Heart left ventricle (tissue), 16 donors: Measurements from ENCODE around the gene NDRG3. TPM values are rescaled to one million over a fixed set of nuclear protein-coding genes. Genes with fewer than 3 reads are reported as not detected.
A peak's percentile ranks its signal among the peaks of the same experiment; 100 is the strongest.

Source experiments
- ATAC-seq, 4 donors: fragments of 200-7000 bp; cut with Tn5 transposase; one replicate each; pipeline ENCODE4 v1.9.1; 2020 to 2022; ENCODE audit warnings: moderate library complexity in 4 of 4, mild to moderate bottlenecking in 3 of 4, moderate number of reproducible peaks in 1 of 4
- DNase-seq, 5 donors: peaks; one replicate each; pipeline ENCODE4 v3.0.0-alpha.2; 2020
- H3K27ac ChIP-seq, 12 donors: fragments of 200-600 bp; sonication (generic) in 4 of 12; one replicate each; pipeline versions ENCODE4 v1.5.0 to v1.8.0; 2016 to 2022; ENCODE audit warnings: mild to moderate bottlenecking in 2 of 12
- H3K27me3 ChIP-seq, 9 donors: fragments of 200-600 bp; sonication (generic) in 2 of 9; one replicate each; pipeline versions ENCODE4 v1.5.1 to v1.8.0; 2016 to 2022; ENCODE audit warnings: mild to moderate bottlenecking in 3 of 9
- H3K36me3 ChIP-seq, 9 donors: fragments of 200-600 bp; sonication (generic) in 2 of 9; one replicate each; pipeline versions ENCODE4 v1.5.0 to v1.8.0; 2018 to 2022; ENCODE audit warnings: mild to moderate bottlenecking in 2 of 9
- H3K4me1 ChIP-seq, 12 donors: fragments of 200-600 bp; sonication (generic) in 4 of 12; one replicate each; pipeline versions ENCODE4 v1.5.0 to v1.8.0; 2016 to 2022; ENCODE audit warnings: mild to moderate bottlenecking in 3 of 12
- H3K4me3 ChIP-seq, 12 donors: fragments of 200-600 bp; sonication (generic) in 4 of 12; one replicate each; pipeline versions ENCODE4 v1.5.0 to v1.8.0; 2017 to 2022; ENCODE audit warnings: mild to moderate bottlenecking in 9 of 12, moderate library complexity in 4 of 12
- H3K9me3 ChIP-seq, 12 donors: fragments of 200-600 bp; sonication (generic) in 4 of 12; one replicate each; pipeline versions ENCODE4 v1.5.0 to v1.8.0; 2016 to 2022; ENCODE audit warnings: mild to moderate bottlenecking in 1 of 12
- CTCF ChIP-seq, 12 donors: fragments of 200-600 bp; sonication (generic) in 4 of 12; IDR thresholded peaks; one replicate each; pipeline versions ENCODE4 v1.5.0 to v1.8.0; 2018 to 2022; ENCODE audit warnings: antibody characterized with exemption in 12 of 12, mild to moderate bottlenecking in 5 of 12
- POLR2A ChIP-seq, 2 donors: fragments of 450-650 bp; IDR thresholded peaks; one replicate each; pipeline ENCODE4 v1.6.1; 2017; ENCODE audit warnings: antibody characterized with exemption in 2 of 2, mild to moderate bottlenecking in 2 of 2, moderate library complexity in 2 of 2
- WGBS, 4 donors: extraction: QIAGEN DNeasy Blood & Tissue Kit in 2 of 4; methylation state at CpG; one replicate each; pipeline versions ENCODE4 v1.1.5 to v1.1.7; 2013 to 2018; 5-methylcytosine and 5-hydroxymethylcytosine counted together
- intact Hi-C, 10 donors: fragments of 100-400 bp; cut with DNase I; formaldehyde crosslinking; loops; one replicate each; pipeline versions ENCODE4 v1.11.1 to v1.14.2; 2022
- polyA plus RNA-seq, 2 donors: library from polyadenylated mRNA; stranded (reverse); fragments of 200-250 nt; gene quantifications; one replicate each; pipeline ENCODE4 v1.2.3, GENCODE V29; 2013
- total RNA-seq, 9 donors: library from RNA; depleted of rRNA in 2 of 9; stranded (reverse); fragments of >200 nt in 2 of 9; fragmentation: NEBNext Ultra II Directional in 3 of 9; extraction: Animal tissue kit (Norgen Biotek cat#: 25700) in 3 of 9; gene quantifications; one replicate each; pipeline versions ENCODE4 v1.1.0 to v1.2.4, GENCODE V29; 2016 to 2023
- donor health status: ischemic (EF 13 %, LVEDD 7.1; RV severe dilation, severe dysfunction).
- donor health status: healthy with polysubstance abuse.
- donor health status: DM: no; HTN: yes; CAD: no.
- donor health status: DM: no; HTN: no; CAD: no.
- donor health status: ischemic (EF 25% LVEDD 6.9; RV normal size, moderate dysfunction).
- donor health status: ischemic (EF 25% LVEDD 5.7; RV mildly dilated, moderate dysfunction).
- donor health status: healthy.
- donor health status: DM: yes; HTN: yes; CAD: no.
- donor health status: ischemic (EF 35%, LVEDD 5.7; RV mildly dilated, moderate dysfunction).
- donor health status: nonischemic (EF 11% LVEDD 7.7; RV severe dilation, severe dysfunction).
- donor health status: DM: yes; HTN: yes; CAD: no.
- donor health status: PGD.
- donor health status: ischemic (EF 29% LVEDD 5.4; RV normal size, mild dysfunction).
- donor health status: nonischemic (EF 23%, LVEDD 6.1; RV moderate dilation, normal function).

The NDRG3 gene
- total and polyA plus RNA-seq, 11 donors, result 17.3 to 34.8 (median 29.9) TPM

- Histone ChIP-seq H3K36me3 (peaks cover 4 to 98% (median 75%) of the 10 kb centered on the region in 9 donors), H3K4me1 (peaks cover 0 to 17% (median 2%) of the 10 kb centered on the region in 12 donors), H3K9me3 (no peaks in the 10 kb centered on the region), H3K27ac (no peak overlapping the region), H3K27me3 (no peaks in the 10 kb centered on the region), H3K4me3 (no peak overlapping the region)
- WGBS, 4 donors, result 77 to 82% (median 79%) methylated on average over 3 of the region's 3 CpGs
- TF ChIP-seq POLR2A (IDR thresholded peaks at IDR 0.05) (no peak), CTCF (IDR thresholded peaks at IDR 0.05) (peak in 11 of 12 donors; percentile 7 to 59 (median 44))
- ATAC-seq (peak; percentile 37 to 72 (median 66)), DNase-seq (peak in 4 of 5 donors; percentile 41 to 66 (median 65))
- intact Hi-C loops, result loop anchor here in 7 of 10 donors (2.0 to 10.0 kb wide), 5 partner anchors 35 to 95 kb away; a partner anchor contains a TSS
Measured at GRCh38 chr20:36792422-36792821, 46.5 kb upstream of the NDRG3 start.

- DNase-seq, result no peak
- intact Hi-C loops, result loop anchor here in 7 of 10 donors (2.0 to 10.0 kb wide), 5 partner anchors 35 to 95 kb away; a partner anchor contains a TSS
- no peak for ATAC-seq
- TF ChIP-seq CTCF (IDR thresholded peaks at IDR 0.05), result no peak
- no peak for TF ChIP-seq POLR2A (IDR thresholded peaks at IDR 0.05)
- Histone ChIP-seq H3K4me3 (no peak overlapping the region), H3K27me3 (no peaks in the 10 kb centered on the region), H3K4me1 (peaks cover 0 to 17% (median 2%) of the 10 kb centered on the region in 12 donors), H3K9me3 (no peaks in the 10 kb centered on the region), H3K27ac (no peak overlapping the region), H3K36me3 (peaks cover 3 to 98% (median 75%) of the 10 kb centered on the region in 9 donors)
- WGBS, 4 donors, result 93 to 95% (median 94%) methylated on average over 5 of the region's 5 CpGs
Measured at GRCh38 chr20:36791862-36792261, 46.0 kb upstream of the NDRG3 start.

GRCh38 chr20:36786663-36787062, 40.8 kb upstream of the NDRG3 start:
- no peaks in the 10 kb centered on the region for H3K27me3 ChIP-seq
- intact Hi-C loops, result no loop called here
- no peaks in the 10 kb centered on the region for H3K9me3 ChIP-seq
- no peak overlapping the region for H3K4me3 ChIP-seq
- peaks cover 0 to 21% (median 6%) of the 10 kb centered on the region in 12 donors for H3K4me1 ChIP-seq
- TF ChIP-seq POLR2A (IDR thresholded peaks at IDR 0.05), result no peak
- no peak for TF ChIP-seq CTCF (IDR thresholded peaks at IDR 0.05)
- DNase-seq (no peak), ATAC-seq (no peak)
- H3K36me3 ChIP-seq, result peaks cover 0 to 90% (median 64%) of the 10 kb centered on the region in 9 donors
- no peak overlapping the region for H3K27ac ChIP-seq
- 80 to 94% (median 88%) methylated on average over 5 of the region's 5 CpGs for WGBS, 4 donors

- no peak overlapping the region for H3K4me3 ChIP-seq
- no peaks in the 10 kb centered on the region for H3K27me3 ChIP-seq
- intact Hi-C loops, result no loop called here
- TF ChIP-seq CTCF (IDR thresholded peaks at IDR 0.05) (no peak), POLR2A (IDR thresholded peaks at IDR 0.05) (no peak)
- peaks cover 0 to 86% (median 60%) of the 10 kb centered on the region in 9 donors for H3K36me3 ChIP-seq
- ATAC-seq (no peak), DNase-seq (no peak)
- peaks cover 0 to 21% (median 6%) of the 10 kb centered on the region in 12 donors for H3K4me1 ChIP-seq
- WGBS, 4 donors, result 93 to 95% (median 94%) methylated on average over 12 to 13 of the region's 13 CpGs
- no peaks in the 10 kb centered on the region for H3K9me3 ChIP-seq
- H3K27ac ChIP-seq, result no peak overlapping the region
Measured at GRCh38 chr20:36786246-36786645, 40.4 kb upstream of the NDRG3 start.
